ENCODE data around the gene CYP19A1. TPM values are rescaled to one million over a fixed set of nuclear protein-coding genes. Genes with fewer than 3 reads are reported as not detected.

The CYP19A1 gene
- total and polyA plus RNA-seq, 2 of the 8 experiments (the other 6 are each of a cell fraction or from before 2014, with no cell fraction given), result not detected

DNA sequence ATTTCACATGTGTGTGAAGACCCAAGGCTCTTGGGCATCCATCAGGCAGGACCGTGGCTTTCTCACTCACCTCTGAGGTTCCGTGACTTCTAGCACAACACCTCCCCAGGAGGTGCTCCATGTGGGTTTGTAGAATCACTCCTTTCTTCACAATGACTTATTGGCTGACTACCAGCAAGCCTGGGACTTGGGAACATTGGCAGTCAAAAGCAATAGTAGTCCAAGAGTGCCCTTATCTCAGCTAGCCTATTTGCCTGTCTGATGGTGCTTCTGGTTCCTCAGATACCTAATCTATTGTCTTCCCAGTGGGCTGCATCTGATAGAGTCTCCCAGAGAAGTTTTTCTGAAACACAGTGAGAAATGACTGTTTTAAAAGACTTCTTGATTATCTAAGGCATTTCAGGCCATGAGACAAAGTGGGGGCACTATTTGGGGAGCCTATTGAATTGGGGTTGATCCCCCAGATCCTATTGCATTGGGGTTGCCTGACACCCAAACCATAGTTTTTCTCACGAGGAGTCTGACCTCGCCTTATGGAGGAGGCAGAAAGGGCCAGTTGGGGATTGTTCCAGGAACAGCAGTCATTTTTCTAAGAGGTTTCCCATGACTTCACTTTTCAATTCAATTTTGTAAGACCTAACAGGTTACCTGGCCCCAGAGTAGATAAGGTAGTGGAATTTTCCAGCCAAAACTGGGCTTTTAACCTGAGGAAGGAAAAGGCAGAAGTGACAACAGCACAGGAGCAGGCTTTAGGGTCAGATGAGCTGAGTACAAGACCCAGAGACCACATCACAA, 88.0 kb downstream of the CYP19A1 start (continued):
- TF ChIP-seq TEAD4 (IDR thresholded peaks at IDR 0.05; ENCODE audit: low read depth, low read length) (no peak), NANOG (IDR thresholded peaks at IDR 0.05; ENCODE audit: insufficient read depth, low read depth, low read length, poor library complexity, severe bottlenecking) (no peak), CTBP2 (IDR thresholded peaks at IDR 0.05; ENCODE audit: borderline replicate concordance, insufficient read depth, insufficient read length, low read length) (no peak), SIN3A (conservative IDR thresholded peaks at IDR 0.05 in 1 of 2, IDR thresholded peaks at IDR 0.05 in 1 of 2; ENCODE audit: low read depth in 1 of 2, low read length in 2 of 2) (no peak), BACH1 (IDR thresholded peaks at IDR 0.05; ENCODE audit: low read length) (no peak)
- TF ChIP-seq, protein P1, sequence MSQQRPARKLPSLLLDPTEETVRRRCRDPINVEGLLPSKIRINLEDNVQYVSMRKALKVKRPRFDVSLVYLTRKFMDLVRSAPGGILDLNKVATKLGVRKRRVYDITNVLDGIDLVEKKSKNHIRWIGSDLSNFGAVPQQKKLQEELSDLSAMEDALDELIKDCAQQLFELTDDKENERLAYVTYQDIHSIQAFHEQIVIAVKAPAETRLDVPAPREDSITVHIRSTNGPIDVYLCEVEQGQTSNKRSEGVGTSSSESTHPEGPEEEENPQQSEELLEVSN (IDR thresholded peaks at IDR 0.05), result no peak
